Activated naive CD8-positive, alpha-beta T cell (primary cell): ENCODE data around the gene A3GALT2.

Source experiments
- H3K27ac Mint-ChIP-seq: one replicate; pipeline ENCODE4 v1.8.0; 2021; ENCODE audit warnings: mixed read lengths
- H3K27me3 Mint-ChIP-seq: one replicate; pipeline ENCODE4 v1.8.0; 2021; ENCODE audit warnings: mixed read lengths
- H3K36me3 Mint-ChIP-seq: one replicate; pipeline ENCODE4 v1.8.0; 2021; ENCODE audit warnings: mixed read lengths
- H3K4me1 Mint-ChIP-seq: one replicate; pipeline ENCODE4 v1.8.0; 2021; ENCODE audit warnings: low read depth, mixed read lengths
- H3K4me3 Mint-ChIP-seq: one replicate; pipeline ENCODE4 v1.8.0; 2021; ENCODE audit warnings: mild to moderate bottlenecking, mixed read lengths
- H3K9me3 Mint-ChIP-seq: one replicate; pipeline ENCODE4 v1.8.0; 2021; ENCODE audit warnings: low read depth, mixed read lengths

Gene A3GALT2

GRCh38 chr1:33320619-33321165, at the start of gene A3GALT2:
A3GALT2 (minus strand) TSS chr1:33321098; CDS start chr1:33321098, 0 bp downstream.
- Mint-ChIP-seq H3K9me3 (no peaks in the 10 kb centered on the region), H3K36me3 (peaks cover 3% of the 10 kb centered on the region), H3K4me3 (no peak within 1 kb of the TSS), H3K27me3 (no peaks in the 10 kb centered on the region), H3K4me1 (peaks cover 3% of the 10 kb centered on the region), H3K27ac (no peak within 1 kb of the TSS)

- no peaks in the 10 kb centered on the region for H3K4me1 Mint-ChIP-seq
- no peaks in the 10 kb centered on the region for H3K9me3 Mint-ChIP-seq
Measured at GRCh38 chr1:33370301-33370700, 49.4 kb upstream of the A3GALT2 start.

GRCh38 chr1:33369764-33370163, 48.9 kb upstream of the A3GALT2 start:
- Mint-ChIP-seq H3K4me1 (no peaks in the 10 kb centered on the region), H3K4me3 (no peak overlapping the region), H3K36me3 (no peaks in the 10 kb centered on the region), H3K27me3 (no peaks in the 10 kb centered on the region), H3K27ac (no peak overlapping the region), H3K9me3 (no peaks in the 10 kb centered on the region)

More at GRCh38 chr1:33370301-33370700, 49.4 kb upstream of the A3GALT2 start:
- Mint-ChIP-seq H3K36me3 (no peaks in the 10 kb centered on the region), H3K4me3 (no peak overlapping the region), H3K27ac (no peak overlapping the region), H3K27me3 (no peaks in the 10 kb centered on the region)

- no peak overlapping the region for H3K4me3 Mint-ChIP-seq
- no peak overlapping the region for H3K27ac Mint-ChIP-seq
- no peaks in the 10 kb centered on the region for H3K27me3 Mint-ChIP-seq
- H3K36me3 Mint-ChIP-seq: no peaks in the 10 kb centered on the region
- no peaks in the 10 kb centered on the region for H3K9me3 Mint-ChIP-seq
- H3K4me1 Mint-ChIP-seq: no peaks in the 10 kb centered on the region
Measured at GRCh38 chr1:33369081-33369480, 48.2 kb upstream of the A3GALT2 start.

GRCh38 chr1:33368431-33368830, 47.5 kb upstream of the A3GALT2 start:
- no peaks in the 10 kb centered on the region for H3K27me3 Mint-ChIP-seq
- no peaks in the 10 kb centered on the region for H3K4me1 Mint-ChIP-seq
- H3K36me3 Mint-ChIP-seq: no peaks in the 10 kb centered on the region
- no peak overlapping the region for H3K27ac Mint-ChIP-seq
- no peak overlapping the region for H3K4me3 Mint-ChIP-seq
- H3K9me3 Mint-ChIP-seq: no peaks in the 10 kb centered on the region

GRCh38 chr1:33367485-33368405, 46.8 kb upstream of the A3GALT2 start:
- H3K9me3 Mint-ChIP-seq: no peaks in the 10 kb centered on the region
- H3K4me1 Mint-ChIP-seq: no peaks in the 10 kb centered on the region
- H3K4me3 Mint-ChIP-seq: no peak overlapping the region
- H3K36me3 Mint-ChIP-seq: no peaks in the 10 kb centered on the region
- no peak overlapping the region for H3K27ac Mint-ChIP-seq
- no peaks in the 10 kb centered on the region for H3K27me3 Mint-ChIP-seq

- H3K27ac Mint-ChIP-seq: no peak overlapping the region
- no peaks in the 10 kb centered on the region for H3K36me3 Mint-ChIP-seq
- H3K9me3 Mint-ChIP-seq: no peaks in the 10 kb centered on the region
- H3K27me3 Mint-ChIP-seq: no peaks in the 10 kb centered on the region
- no peaks in the 10 kb centered on the region for H3K4me1 Mint-ChIP-seq
- no peak overlapping the region for H3K4me3 Mint-ChIP-seq
Measured at GRCh38 chr1:33366762-33367484, 46.0 kb upstream of the A3GALT2 start.

GRCh38 chr1:33365560-33365997, 44.7 kb upstream of the A3GALT2 start:
- Mint-ChIP-seq H3K9me3 (no peaks in the 10 kb centered on the region), H3K27me3 (no peaks in the 10 kb centered on the region), H3K27ac (no peak overlapping the region), H3K4me3 (no peak overlapping the region), H3K36me3 (no peaks in the 10 kb centered on the region), H3K4me1 (no peaks in the 10 kb centered on the region)

- Mint-ChIP-seq H3K4me1 (no peaks in the 10 kb centered on the region), H3K27ac (no peak overlapping the region), H3K36me3 (no peaks in the 10 kb centered on the region), H3K9me3 (no peaks in the 10 kb centered on the region), H3K4me3 (no peak overlapping the region), H3K27me3 (no peaks in the 10 kb centered on the region)
Measured at GRCh38 chr1:33364565-33364918, 43.6 kb upstream of the A3GALT2 start.

- Mint-ChIP-seq H3K36me3 (no peaks in the 10 kb centered on the region), H3K27ac (no peak overlapping the region), H3K4me3 (no peak overlapping the region), H3K27me3 (no peaks in the 10 kb centered on the region), H3K9me3 (no peaks in the 10 kb centered on the region), H3K4me1 (no peaks in the 10 kb centered on the region)
Measured at GRCh38 chr1:33363470-33363861, 42.6 kb upstream of the A3GALT2 start.

GRCh38 chr1:33363021-33363420, 42.1 kb upstream of the A3GALT2 start:
- Mint-ChIP-seq H3K4me3 (no peak overlapping the region), H3K27me3 (no peaks in the 10 kb centered on the region), H3K4me1 (no peaks in the 10 kb centered on the region), H3K36me3 (no peaks in the 10 kb centered on the region), H3K9me3 (no peaks in the 10 kb centered on the region), H3K27ac (no peak overlapping the region)

- Mint-ChIP-seq H3K36me3 (no peaks in the 10 kb centered on the region), H3K4me1 (no peaks in the 10 kb centered on the region), H3K27ac (no peak overlapping the region), H3K9me3 (no peaks in the 10 kb centered on the region), H3K4me3 (no peak overlapping the region), H3K27me3 (no peaks in the 10 kb centered on the region)
Measured at GRCh38 chr1:33361532-33362235, 40.8 kb upstream of the A3GALT2 start.

- Mint-ChIP-seq H3K4me1 (no peaks in the 10 kb centered on the region), H3K9me3 (no peaks in the 10 kb centered on the region), H3K27me3 (no peaks in the 10 kb centered on the region), H3K27ac (no peak overlapping the region), H3K4me3 (no peak overlapping the region), H3K36me3 (no peaks in the 10 kb centered on the region)
Measured at GRCh38 chr1:33360367-33360766, 39.5 kb upstream of the A3GALT2 start.

GRCh38 chr1:33359931-33360330, 39.0 kb upstream of the A3GALT2 start:
- no peaks in the 10 kb centered on the region for H3K27me3 Mint-ChIP-seq
- H3K4me1 Mint-ChIP-seq: no peaks in the 10 kb centered on the region
- H3K36me3 Mint-ChIP-seq: no peaks in the 10 kb centered on the region
- no peak overlapping the region for H3K27ac Mint-ChIP-seq
- no peak overlapping the region for H3K4me3 Mint-ChIP-seq
- no peaks in the 10 kb centered on the region for H3K9me3 Mint-ChIP-seq
